ENCODE results near the gene BIN1.

Gene BIN1

DNA sequence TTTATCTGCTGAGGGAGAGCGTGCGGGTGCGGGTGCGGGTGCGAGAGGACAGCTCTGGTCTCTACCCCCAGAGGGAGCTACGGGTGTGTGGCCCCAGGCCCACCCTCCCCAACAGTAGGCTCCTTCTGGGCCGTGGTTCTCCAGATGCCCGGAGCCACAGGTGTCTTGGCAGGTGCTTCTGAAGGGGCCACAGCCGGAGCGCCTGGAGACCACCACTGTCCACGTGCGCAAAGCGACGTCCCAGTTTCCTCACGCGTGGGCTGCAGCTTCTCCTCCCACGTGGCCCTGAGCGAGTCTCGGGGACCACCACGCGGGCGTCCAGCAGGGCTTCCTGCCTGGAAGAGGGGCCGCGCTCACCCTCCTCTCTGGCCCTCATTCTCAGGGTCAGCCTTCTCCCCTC, 90.6 kb downstream of the BIN1 start:
- no peaks in the 10 kb centered on the region for H3K9me3 Mint-ChIP-seq
- H3K27ac Mint-ChIP-seq: no peak overlapping the region
- no peak overlapping the region for H3K4me3 Mint-ChIP-seq
- H3K27me3 Mint-ChIP-seq: peaks cover 20% of the 10 kb centered on the region
- H3K4me1 Mint-ChIP-seq (ENCODE audit: low read depth): no peaks in the 10 kb centered on the region
- no peaks in the 10 kb centered on the region for H3K36me3 Mint-ChIP-seq (ENCODE audit: low read depth)

DNA sequence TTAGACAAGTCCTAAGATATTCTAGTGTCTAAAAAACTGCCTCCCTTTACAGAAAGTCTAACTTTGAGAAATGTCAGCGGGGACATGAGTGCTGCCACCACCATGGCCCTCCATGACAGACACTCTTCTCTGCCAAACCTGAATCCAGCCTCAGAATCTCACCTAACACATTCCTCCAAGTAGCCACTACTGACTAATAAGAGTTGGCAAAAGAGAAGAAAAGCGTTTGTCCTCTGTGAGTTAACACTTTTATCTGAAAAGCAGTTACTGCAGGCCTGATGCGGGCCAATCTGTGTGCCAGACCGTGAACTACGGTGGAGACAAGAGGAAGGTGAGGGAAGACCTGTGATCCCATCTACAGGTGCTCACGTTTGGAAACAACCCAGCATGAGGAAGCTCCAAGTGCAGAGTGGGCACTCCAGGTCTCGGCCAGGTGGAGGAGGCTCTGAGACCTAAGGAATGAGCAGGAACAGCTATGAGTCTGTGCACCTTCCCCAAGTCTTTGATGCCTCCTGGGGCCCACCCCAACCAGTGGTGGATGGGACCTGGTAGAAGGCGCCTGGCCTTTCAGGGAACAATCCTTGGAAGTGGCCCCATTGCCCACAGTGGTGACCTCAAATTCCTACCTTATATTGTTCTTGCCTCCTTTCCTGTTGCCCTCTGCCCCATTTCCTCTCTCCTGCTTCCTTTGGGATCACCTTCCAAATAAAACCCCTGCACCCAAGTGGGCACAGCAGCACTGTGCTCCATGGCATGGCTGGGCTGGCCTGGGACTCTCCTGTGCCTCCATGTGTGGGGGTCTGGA, 91.6 kb downstream of the BIN1 start:
- Mint-ChIP-seq H3K27me3 (peaks cover 29% of the 10 kb centered on the region), H3K36me3 (ENCODE audit: low read depth) (no peaks in the 10 kb centered on the region), H3K4me1 (ENCODE audit: low read depth) (no peaks in the 10 kb centered on the region), H3K9me3 (no peaks in the 10 kb centered on the region), H3K4me3 (no peak overlapping the region), H3K27ac (no peak overlapping the region)

DNA sequence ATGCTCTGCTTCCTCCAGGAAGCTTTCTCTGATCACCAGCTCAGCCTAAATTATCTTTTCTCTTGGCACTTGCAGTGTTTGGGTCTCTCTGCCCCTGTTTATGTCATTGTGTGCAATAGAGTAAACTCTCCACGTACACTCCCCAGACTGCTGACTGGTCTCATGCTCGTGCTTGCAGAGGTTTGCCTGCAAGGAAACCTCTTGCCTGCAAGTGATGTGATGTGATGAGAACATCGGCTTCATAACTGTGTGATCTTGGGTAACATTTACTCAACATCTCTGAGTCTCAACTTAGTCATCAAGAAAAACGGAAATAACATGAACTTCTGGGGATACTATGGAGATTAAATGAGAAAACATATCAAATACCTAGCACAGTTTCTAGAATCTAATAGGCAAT, 92.3 kb downstream of the BIN1 start:
- Mint-ChIP-seq H3K36me3 (ENCODE audit: low read depth) (no peaks in the 10 kb centered on the region), H3K27ac (no peak overlapping the region), H3K4me3 (no peak overlapping the region), H3K27me3 (peaks cover 34% of the 10 kb centered on the region), H3K4me1 (ENCODE audit: low read depth) (no peaks in the 10 kb centered on the region), H3K9me3 (peaks cover 2% of the 10 kb centered on the region)

DNA sequence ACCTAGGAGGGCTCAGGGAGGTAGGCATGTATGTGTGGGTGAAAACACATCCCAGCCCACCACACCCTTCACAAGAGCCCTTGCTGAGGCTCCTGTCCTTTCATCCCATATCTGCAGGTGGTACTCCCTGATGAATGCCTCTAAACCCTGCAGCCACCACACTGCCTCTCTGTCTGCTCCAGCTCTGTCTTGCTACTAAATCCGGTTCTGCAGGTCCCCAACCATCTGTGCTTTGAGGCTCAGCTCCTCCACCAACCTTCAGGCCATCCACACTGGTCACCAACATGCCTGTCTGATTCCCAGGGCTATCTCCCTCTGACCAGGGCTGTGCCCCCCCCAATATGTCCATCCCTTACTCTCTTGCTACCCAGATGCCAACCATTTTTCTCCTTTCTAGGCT, 92.7 kb downstream of the BIN1 start:
- Mint-ChIP-seq H3K4me3 (no peak overlapping the region), H3K27me3 (peaks cover 35% of the 10 kb centered on the region), H3K27ac (no peak overlapping the region), H3K9me3 (peaks cover 2% of the 10 kb centered on the region), H3K4me1 (ENCODE audit: low read depth) (no peaks in the 10 kb centered on the region), H3K36me3 (ENCODE audit: low read depth) (no peaks in the 10 kb centered on the region)

DNA sequence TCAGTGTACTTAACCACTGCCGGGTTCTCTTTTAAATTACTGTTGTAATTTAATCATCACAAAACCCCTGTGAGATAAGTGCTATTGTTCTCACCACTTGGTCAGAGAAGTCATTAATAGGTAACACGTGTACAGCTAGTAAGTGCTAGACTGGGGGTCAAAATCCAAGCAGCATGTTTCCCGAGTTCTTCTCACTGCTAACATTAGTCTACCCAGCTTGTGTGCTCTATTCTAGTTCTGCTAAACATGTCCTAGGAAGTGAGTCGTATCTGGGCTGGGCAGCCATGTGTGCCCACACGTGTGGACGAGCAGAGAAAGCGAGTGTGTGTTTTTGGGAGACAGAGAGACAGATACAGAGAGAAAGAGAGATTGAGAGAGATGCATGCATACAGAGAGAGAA, 94.1 kb downstream of the BIN1 start:
- Mint-ChIP-seq H3K27ac (no peak overlapping the region), H3K27me3 (peaks cover 40% of the 10 kb centered on the region), H3K4me3 (no peak overlapping the region), H3K9me3 (peaks cover 2% of the 10 kb centered on the region), H3K36me3 (ENCODE audit: low read depth) (no peaks in the 10 kb centered on the region), H3K4me1 (ENCODE audit: low read depth) (no peaks in the 10 kb centered on the region)

DNA sequence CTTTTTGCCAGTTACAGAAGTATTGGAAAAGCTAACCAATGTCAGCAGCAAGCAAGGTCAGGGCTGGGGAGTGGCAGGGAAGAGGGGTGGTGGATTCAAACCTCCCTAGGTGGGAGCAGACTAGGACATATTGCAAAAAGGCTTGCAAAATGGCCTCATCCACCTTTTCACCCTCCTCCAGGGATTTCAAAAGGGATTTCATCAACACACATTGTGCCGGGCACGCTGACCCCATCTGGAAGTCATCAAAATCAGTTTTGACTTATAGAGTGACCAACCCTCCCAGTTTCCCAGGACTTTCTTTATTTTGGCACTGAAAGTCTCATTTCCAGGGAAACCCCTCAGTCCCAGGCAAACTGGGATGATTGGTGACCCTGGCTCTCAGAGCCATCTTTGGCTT, 94.7 kb downstream of the BIN1 start:
- Mint-ChIP-seq H3K4me3 (no peak overlapping the region), H3K27ac (no peak overlapping the region), H3K4me1 (ENCODE audit: low read depth) (no peaks in the 10 kb centered on the region), H3K27me3 (peaks cover 40% of the 10 kb centered on the region), H3K36me3 (ENCODE audit: low read depth) (no peaks in the 10 kb centered on the region), H3K9me3 (peaks cover 2% of the 10 kb centered on the region)

DNA sequence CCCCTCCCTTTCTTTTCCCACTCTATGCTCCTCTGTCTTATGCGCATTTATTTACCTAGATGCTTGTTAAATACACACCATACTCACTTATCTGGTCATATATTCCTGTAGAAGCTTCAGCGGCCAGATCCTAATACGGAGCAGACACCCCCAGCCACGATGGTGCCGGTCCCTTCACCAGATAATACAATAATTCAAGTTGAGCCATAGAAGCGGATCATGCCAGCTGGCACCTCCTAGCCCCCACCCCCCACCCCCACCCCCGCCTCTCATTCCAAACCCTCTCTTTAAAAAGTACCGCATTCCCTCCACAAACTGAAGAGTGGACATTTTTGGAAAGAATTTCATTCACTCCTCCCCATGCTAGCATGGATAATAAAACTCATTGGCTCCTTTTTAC, 95.2 kb downstream of the BIN1 start:
- Mint-ChIP-seq H3K4me1 (ENCODE audit: low read depth) (no peaks in the 10 kb centered on the region), H3K27ac (no peak overlapping the region), H3K27me3 (peaks cover 40% of the 10 kb centered on the region), H3K9me3 (peaks cover 2% of the 10 kb centered on the region), H3K36me3 (ENCODE audit: low read depth) (no peaks in the 10 kb centered on the region), H3K4me3 (no peak overlapping the region)

DNA sequence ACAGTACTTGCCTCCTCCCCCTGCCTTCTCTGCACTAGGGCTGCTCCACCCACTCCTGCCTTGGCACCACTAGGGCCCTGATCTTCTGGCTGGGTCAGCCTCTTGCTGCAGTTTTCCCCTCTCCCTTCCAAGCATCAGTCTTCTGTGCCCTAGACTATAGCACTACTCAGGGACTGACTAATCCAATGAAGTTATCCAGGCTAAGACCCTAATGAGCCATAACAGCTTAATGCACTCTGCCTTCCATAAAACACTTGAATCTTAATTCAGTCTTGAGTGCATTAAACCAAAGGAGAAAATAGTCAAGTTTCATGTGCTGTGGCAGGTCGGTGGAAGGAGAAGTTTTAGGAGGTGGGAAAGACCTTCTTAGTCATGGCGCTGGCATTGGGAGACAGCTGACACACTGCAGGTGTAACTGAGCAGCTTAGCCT, 95.7 kb downstream of the BIN1 start:
- no peak overlapping the region for H3K4me3 Mint-ChIP-seq
- H3K9me3 Mint-ChIP-seq: peaks cover 2% of the 10 kb centered on the region
- H3K27ac Mint-ChIP-seq: no peak overlapping the region
- no peaks in the 10 kb centered on the region for H3K36me3 Mint-ChIP-seq (ENCODE audit: low read depth)
- no peaks in the 10 kb centered on the region for H3K4me1 Mint-ChIP-seq (ENCODE audit: low read depth)
- peaks cover 40% of the 10 kb centered on the region for H3K27me3 Mint-ChIP-seq

DNA sequence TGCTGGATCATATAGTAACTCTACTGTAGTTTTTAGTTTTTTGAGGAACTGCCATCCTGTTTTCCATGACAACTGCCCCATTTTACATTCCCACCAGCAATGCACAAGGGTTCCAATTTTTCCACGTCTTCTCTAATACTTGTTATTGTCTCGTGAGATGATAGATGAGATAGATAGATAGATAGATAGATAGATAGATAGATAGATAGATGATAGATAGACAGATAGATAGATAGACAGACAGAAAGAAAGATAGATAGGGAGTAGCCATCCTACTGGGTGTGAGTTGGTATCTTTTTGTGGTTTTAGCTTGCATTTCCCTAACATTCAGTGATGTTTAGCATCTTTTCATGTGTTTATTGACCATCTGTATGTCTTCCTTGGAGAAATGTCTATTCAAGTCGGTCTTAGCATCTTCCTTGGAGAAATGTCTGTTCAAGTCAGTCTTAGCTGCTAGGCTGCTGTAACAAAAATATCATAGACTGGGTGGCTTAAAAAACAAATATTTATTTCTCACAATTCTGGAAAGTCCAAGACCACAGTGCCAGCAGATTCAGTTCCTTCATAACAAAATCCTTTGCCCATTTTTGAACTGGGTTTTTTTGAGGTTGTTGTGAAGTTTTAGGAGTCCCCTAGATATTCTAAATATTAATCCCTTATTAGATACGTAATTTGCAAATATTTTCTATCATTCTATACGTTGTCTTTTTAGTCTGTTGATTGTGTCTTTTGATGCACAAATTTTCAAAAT, 98.5 kb downstream of the BIN1 start:
- Mint-ChIP-seq H3K27me3 (peaks cover 31% of the 10 kb centered on the region), H3K9me3 (peaks cover 2% of the 10 kb centered on the region), H3K4me3 (no peak overlapping the region), H3K36me3 (ENCODE audit: low read depth) (no peaks in the 10 kb centered on the region), H3K27ac (no peak overlapping the region), H3K4me1 (ENCODE audit: low read depth) (no peaks in the 10 kb centered on the region)

DNA sequence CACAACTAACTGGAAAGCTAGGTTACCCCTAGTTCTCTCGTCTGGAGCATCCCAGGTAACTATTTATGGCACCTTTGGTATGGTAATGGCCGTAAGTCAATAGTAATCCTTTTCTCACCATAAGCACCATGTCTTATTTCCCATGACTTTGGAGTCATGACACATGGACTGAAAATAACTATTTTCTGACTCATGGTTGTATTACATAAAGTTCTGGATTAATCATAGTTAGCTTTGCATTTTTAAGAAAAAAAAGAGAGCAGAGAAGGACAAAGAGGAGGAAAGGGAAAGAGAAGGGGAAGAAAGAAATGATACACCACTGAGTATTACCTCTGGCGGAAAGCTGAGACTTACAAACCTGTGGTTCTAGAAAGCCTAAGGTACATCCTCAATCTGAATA, 99.3 kb downstream of the BIN1 start:
- H3K36me3 Mint-ChIP-seq (ENCODE audit: low read depth): no peaks in the 10 kb centered on the region
- no peak overlapping the region for H3K4me3 Mint-ChIP-seq
- peaks cover 2% of the 10 kb centered on the region for H3K9me3 Mint-ChIP-seq
- no peaks in the 10 kb centered on the region for H3K4me1 Mint-ChIP-seq (ENCODE audit: low read depth)
- H3K27me3 Mint-ChIP-seq: peaks cover 25% of the 10 kb centered on the region
- H3K27ac Mint-ChIP-seq: no peak overlapping the region

DNA sequence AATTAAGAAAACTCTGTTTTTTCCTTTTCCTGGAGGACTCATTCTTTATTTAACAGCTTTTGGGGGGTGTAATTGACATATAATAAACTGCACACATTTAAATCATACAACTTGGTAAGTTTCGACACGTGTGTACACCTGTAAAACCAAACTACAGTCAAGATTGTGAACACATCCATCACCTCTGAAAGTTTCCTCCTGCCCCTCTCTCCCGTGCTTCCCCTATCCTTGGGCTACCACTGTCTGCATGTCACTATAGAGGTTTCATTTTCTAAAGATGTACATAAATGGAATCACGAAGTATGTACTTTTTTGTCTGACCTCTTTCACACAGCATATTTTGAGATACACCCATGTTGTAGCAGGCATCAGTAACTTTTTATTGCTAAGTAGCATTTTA, 100.0 kb downstream of the BIN1 start:
- Mint-ChIP-seq H3K4me1 (ENCODE audit: low read depth) (no peaks in the 10 kb centered on the region), H3K9me3 (peaks cover 2% of the 10 kb centered on the region), H3K27ac (no peak overlapping the region), H3K36me3 (ENCODE audit: low read depth) (no peaks in the 10 kb centered on the region), H3K27me3 (peaks cover 25% of the 10 kb centered on the region), H3K4me3 (no peak overlapping the region)

DNA sequence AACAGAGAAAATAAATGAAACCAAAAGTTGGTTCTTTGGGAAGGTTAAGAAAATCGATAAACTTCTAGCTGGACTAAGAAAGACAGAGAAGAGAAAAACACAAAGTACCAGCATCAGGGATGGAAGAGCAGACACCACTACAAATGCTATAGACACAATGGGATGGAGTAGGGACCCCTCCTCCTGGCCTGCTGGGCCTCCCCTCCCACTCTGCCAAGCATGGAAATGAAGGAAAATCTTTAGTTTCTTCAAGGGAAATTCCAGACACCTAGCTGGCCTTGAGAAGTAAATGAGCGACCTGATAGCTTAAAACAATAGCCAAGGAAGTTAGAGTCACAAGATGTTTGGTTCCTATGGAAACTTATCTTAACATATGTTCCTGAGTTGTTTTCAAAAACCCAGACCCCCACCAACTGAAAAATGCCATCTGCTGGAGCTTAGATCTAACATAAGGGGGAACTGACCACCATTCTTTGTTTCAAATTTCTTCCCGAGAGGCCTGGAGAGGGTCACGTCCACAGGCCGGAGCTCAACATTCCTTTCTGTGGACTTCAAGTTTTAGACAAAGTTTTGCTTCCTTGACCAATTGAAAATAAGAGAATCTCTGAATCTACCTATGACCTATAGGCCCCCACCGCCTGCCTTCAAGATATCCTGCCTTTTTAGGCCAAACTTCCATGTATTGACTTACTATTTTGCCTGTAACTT, 101.9 kb downstream of the BIN1 start:
- Mint-ChIP-seq H3K36me3 (ENCODE audit: low read depth) (no peaks in the 10 kb centered on the region), H3K27me3 (peaks cover 8% of the 10 kb centered on the region), H3K27ac (no peak overlapping the region), H3K4me1 (ENCODE audit: low read depth) (no peaks in the 10 kb centered on the region), H3K9me3 (peaks cover 2% of the 10 kb centered on the region), H3K4me3 (no peak overlapping the region)

DNA sequence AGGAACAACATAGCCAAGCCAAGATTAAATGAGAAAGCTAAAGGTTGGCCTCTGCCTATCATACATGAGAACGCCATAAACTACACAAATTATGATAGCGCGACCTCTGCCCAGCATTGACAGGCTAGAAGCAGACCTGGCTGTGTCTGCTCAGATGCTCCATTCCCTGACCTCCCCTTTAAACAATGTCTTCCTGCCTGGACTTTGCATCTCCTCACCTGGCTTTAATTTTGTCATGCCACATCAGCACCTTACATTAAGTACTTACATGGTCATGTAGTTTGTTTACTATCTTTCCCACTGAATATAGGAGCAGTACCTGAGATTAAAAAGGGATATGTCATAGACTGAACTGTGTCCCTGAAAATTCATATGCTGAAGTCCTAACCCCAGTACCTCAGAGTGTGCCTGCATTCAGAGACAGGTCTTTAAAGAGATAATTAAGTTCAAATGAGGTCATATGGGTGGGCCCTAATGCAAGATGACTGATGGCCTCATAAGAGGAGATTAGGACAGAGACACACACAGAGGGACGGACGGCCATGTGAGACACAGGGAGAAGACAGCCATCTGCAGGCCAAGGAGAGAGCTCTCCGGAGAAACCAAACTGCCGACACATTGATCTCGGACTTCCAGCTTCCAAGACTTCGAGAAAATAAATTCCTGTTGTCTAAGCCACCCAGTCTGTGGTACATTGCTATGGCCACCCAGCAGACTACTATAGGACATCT, 103.7 kb downstream of the BIN1 start:
- Mint-ChIP-seq H3K9me3 (no peaks in the 10 kb centered on the region), H3K4me3 (no peak overlapping the region), H3K27me3 (no peaks in the 10 kb centered on the region), H3K27ac (no peak overlapping the region), H3K4me1 (ENCODE audit: low read depth) (no peaks in the 10 kb centered on the region), H3K36me3 (ENCODE audit: low read depth) (no peaks in the 10 kb centered on the region)

DNA sequence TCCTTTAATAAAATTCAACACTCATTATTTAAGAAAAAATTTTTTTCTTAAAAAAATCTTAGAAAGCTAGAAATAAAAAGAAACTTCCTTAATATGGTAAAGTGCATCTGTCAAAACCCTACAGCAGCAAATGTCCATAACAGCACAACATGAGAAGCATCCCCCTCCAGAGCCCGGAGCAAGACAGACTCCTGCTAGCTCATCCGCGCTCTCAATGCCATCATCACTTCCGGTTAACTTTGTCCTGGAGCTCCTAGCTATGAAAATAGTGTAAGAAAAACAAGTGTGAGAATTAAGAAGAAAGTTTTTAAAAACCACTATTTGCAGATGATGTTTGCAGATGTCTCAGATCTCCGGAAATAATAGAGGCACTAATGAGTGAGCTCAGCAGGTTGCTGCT, 105.2 kb downstream of the BIN1 start:
- Mint-ChIP-seq H3K27ac (no peak overlapping the region), H3K4me1 (ENCODE audit: low read depth) (no peaks in the 10 kb centered on the region), H3K4me3 (no peak overlapping the region), H3K36me3 (ENCODE audit: low read depth) (no peaks in the 10 kb centered on the region), H3K9me3 (no peaks in the 10 kb centered on the region), H3K27me3 (no peaks in the 10 kb centered on the region)

DNA sequence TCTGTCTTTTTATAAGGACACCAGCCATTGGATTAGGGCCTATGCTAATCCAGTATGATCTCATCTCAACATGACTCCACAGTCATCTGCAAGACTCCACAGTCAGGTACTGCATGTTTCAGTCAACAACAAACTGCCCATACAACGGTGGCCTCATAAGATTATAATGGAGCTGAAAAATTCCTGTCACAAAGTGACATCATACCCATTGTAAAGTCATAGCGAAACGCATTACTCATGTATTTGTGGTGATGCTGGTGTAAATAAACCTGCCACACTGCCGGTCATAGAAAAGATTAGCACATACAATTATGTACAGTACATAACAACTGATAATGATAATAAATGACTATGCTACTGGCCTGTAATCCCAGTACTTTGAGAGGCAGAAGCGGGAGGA, 106.0 kb downstream of the BIN1 start:
- H3K27ac Mint-ChIP-seq: no peak overlapping the region
- no peaks in the 10 kb centered on the region for H3K27me3 Mint-ChIP-seq
- H3K4me1 Mint-ChIP-seq (ENCODE audit: low read depth): no peaks in the 10 kb centered on the region
- H3K4me3 Mint-ChIP-seq: no peak overlapping the region
- H3K9me3 Mint-ChIP-seq: no peaks in the 10 kb centered on the region
- H3K36me3 Mint-ChIP-seq (ENCODE audit: low read depth): no peaks in the 10 kb centered on the region

Measured in stimulated activated naive CD8-positive, alpha-beta T cell treated with anti-CD3 and anti-CD28 coated beads, Interleukin-15, Interleukin-2, amounts not matched to agents 100 ng/mL and 50 ng/mL, for 24 hours (primary cell).